ENCODE results near the gene SLMAP. TPM values are rescaled to one million over a fixed set of nuclear protein-coding genes. Genes with fewer than 3 reads are reported as not detected.

The SLMAP gene
- total RNA-seq, 6 donors from 2014 or later: 53.4 to 104 (median 68.4) TPM

DNA sequence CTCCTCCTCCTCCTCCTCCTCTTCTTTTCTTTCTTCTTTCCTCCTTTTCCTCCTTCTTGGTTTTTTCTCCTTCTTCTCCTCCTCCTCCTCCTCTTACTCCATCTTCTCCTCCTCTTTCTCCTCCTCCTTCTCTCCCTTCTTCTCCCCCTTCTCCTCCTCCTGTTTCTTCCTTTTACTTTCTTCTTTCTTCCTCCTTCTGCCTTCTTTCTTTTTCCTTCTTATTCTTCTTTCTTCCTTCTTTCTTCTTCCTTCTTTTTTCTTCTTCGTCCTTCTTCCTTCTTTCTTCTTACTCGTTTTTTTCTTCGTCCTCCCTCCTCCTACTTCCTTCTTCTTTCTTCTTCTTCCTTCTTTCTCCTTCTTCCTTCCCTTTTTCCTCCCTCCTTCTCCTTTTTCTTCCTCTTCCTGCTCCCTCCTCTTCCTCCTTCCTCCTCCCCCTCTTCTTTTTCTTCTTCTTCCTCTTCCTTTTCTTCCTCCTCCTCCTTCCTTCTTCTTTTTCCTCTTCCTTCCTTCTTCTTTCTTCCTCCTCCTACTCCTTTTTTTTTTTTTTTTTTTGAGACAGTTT lies 92.1 kb downstream of the SLMAP start:
- Histone ChIP-seq H3K27me3 (no peaks in the 10 kb centered on the region), H3K4me3 (no peak overlapping the region), H3K27ac (no peak overlapping the region), H3K9me3 (no peaks in the 10 kb centered on the region), H3K36me3 (peaks cover 0 to 9% (median 2%) of the 10 kb centered on the region in 4 donors), H3K4me1 (no peaks in the 10 kb centered on the region)
- TF ChIP-seq POLR2AphosphoS5 (IDR thresholded peaks at IDR 0.05) (no peak), EP300 (IDR thresholded peaks at IDR 0.05) (no peak), POLR2A (IDR thresholded peaks at IDR 0.05) (no peak)
- TF ChIP-seq, protein P1, sequence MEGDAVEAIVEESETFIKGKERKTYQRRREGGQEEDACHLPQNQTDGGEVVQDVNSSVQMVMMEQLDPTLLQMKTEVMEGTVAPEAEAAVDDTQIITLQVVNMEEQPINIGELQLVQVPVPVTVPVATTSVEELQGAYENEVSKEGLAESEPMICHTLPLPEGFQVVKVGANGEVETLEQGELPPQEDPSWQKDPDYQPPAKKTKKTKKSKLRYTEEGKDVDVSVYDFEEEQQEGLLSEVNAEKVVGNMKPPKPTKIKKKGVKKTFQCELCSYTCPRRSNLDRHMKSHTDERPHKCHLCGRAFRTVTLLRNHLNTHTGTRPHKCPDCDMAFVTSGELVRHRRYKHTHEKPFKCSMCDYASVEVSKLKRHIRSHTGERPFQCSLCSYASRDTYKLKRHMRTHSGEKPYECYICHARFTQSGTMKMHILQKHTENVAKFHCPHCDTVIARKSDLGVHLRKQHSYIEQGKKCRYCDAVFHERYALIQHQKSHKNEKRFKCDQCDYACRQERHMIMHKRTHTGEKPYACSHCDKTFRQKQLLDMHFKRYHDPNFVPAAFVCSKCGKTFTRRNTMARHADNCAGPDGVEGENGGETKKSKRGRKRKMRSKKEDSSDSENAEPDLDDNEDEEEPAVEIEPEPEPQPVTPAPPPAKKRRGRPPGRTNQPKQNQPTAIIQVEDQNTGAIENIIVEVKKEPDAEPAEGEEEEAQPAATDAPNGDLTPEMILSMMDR (IDR thresholded peaks at IDR 0.05): no peak
- 71 to 84% methylated on average over 3 of the region's 3 CpGs for WGBS, 2 donors
- ATAC-seq (ENCODE audit: low FRiP score in 2 of 2): no peak
- DNase-seq: no peak

DNA sequence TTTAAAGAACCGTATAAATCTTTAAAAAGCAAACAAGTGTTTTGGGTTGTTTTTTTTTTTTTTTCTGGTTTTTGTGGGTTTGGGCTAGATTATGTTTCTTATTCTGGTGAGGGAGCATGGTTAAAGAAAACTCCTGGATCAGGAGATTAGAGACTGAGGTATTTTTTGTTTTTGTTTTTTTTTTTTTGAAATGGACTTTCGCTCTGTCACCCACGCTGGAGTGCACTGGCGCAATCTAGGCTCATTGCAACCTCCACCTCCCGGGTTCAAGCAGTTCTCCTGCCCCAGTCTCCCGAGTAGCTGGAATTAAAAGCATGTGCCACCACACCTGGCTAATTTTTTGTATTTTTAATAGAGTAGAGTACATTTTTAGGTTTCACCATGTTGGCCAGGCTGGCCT lies 95.2 kb downstream of the SLMAP start:
- Histone ChIP-seq H3K9me3 (no peaks in the 10 kb centered on the region), H3K4me1 (no peaks in the 10 kb centered on the region), H3K36me3 (peaks cover 0 to 16% (median 2%) of the 10 kb centered on the region in 4 donors), H3K4me3 (no peak overlapping the region), H3K27me3 (no peaks in the 10 kb centered on the region), H3K27ac (no peak overlapping the region)
- ATAC-seq (ENCODE audit: low FRiP score in 2 of 2) (no peak), DNase-seq (no peak)
- WGBS, 2 donors: 89 to 97% methylated on average over 6 of the region's 6 CpGs
- TF ChIP-seq POLR2AphosphoS5 (IDR thresholded peaks at IDR 0.05): no peak
- no peak for TF ChIP-seq EP300 (IDR thresholded peaks at IDR 0.05)
- TF ChIP-seq POLR2A (IDR thresholded peaks at IDR 0.05): no peak
- TF ChIP-seq, protein P1 (IDR thresholded peaks at IDR 0.05): no peak

DNA sequence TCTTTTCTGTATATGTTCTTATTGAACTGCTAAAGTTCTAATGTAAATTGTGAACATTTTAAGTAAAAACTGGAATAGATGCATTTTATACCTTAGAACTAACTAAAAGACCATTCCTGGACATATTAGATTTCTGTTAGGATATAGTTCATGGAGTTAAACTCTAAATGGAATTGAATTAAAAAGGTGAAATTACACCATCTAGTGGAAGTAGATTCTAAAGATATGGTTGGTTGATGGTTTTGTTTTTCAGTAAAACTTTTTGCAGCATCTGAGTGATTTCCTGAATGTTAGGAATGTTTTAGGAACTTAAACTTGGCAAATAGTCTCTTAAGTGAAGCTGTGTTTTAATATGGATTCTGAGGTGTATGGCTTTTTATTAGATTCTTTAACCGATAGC lies 96.8 kb downstream of the SLMAP start:
- Histone ChIP-seq H3K4me1 (no peaks in the 10 kb centered on the region), H3K36me3 (peaks cover 0 to 21% (median 4%) of the 10 kb centered on the region in 4 donors), H3K9me3 (no peaks in the 10 kb centered on the region), H3K27ac (no peak overlapping the region), H3K27me3 (no peaks in the 10 kb centered on the region), H3K4me3 (no peak overlapping the region)
- TF ChIP-seq, protein P1 (IDR thresholded peaks at IDR 0.05): peak in 1 of 6 experiments; percentile 8
- no peak for TF ChIP-seq POLR2AphosphoS5 (IDR thresholded peaks at IDR 0.05)
- DNase-seq: no peak
- ATAC-seq (ENCODE audit: low FRiP score in 2 of 2): no peak
- WGBS, 2 donors: 81 to 88% methylated on average over 1 of the region's 1 CpG

DNA sequence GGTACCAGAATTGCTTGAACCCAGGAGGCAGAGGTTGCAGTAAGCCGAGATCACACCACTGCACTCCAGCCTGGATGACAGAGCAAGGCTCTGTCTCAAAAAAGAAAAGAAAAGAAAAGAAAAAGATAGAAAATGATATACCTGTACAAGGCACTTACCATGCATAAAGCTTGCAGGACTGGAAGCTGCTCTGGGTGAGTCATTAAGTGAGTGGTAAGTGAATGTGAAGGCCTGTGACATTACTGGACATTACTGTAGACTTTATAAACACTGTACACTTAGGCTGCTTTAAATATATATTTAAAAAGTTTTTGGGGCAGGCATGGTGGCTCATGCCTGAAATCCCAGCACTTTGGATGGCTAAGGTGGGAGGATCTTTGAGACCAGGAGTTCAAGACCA lies 99.2 kb downstream of the SLMAP start:
- 93 to 95% methylated on average over 1 of the region's 1 CpG for WGBS, 2 donors
- H3K4me3 ChIP-seq: no peak overlapping the region
- H3K27me3 ChIP-seq: no peaks in the 10 kb centered on the region
- no peak overlapping the region for H3K27ac ChIP-seq
- TF ChIP-seq, protein P1 (IDR thresholded peaks at IDR 0.05): no peak
- TF ChIP-seq POLR2A (IDR thresholded peaks at IDR 0.05): no peak
- no peak for TF ChIP-seq EP300 (IDR thresholded peaks at IDR 0.05)
- no peak for TF ChIP-seq POLR2AphosphoS5 (IDR thresholded peaks at IDR 0.05)
- ATAC-seq (ENCODE audit: low FRiP score in 2 of 2): no peak
- no peaks in the 10 kb centered on the region for H3K9me3 ChIP-seq
- no peak for DNase-seq
- H3K36me3 ChIP-seq: peaks cover 3 to 44% (median 13%) of the 10 kb centered on the region in 4 donors
- no peaks in the 10 kb centered on the region for H3K4me1 ChIP-seq

DNA sequence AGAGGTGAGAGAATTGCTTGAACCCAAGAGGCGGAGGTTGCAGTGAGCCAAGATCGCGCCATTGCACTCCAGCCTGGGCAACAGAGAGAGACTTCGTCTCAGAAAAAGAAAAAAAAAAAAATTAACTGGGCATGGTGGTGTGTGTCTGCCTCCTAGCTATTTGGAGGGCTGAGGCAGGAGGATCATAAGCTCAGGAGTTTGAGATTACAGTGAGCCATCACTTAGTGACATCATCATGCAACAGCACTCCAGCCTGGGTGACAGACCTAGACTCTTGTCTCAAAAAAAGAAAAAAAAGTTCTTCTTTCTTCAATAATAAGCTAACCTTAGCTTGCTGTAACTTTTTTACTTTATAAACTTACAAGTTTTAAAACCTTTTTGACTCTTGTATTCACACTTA lies 99.8 kb downstream of the SLMAP start:
- Histone ChIP-seq H3K27me3 (no peaks in the 10 kb centered on the region), H3K4me3 (no peak overlapping the region), H3K36me3 (peaks cover 3 to 45% (median 13%) of the 10 kb centered on the region in 4 donors), H3K4me1 (no peaks in the 10 kb centered on the region), H3K9me3 (no peaks in the 10 kb centered on the region), H3K27ac (no peak overlapping the region)
- TF ChIP-seq POLR2AphosphoS5 (IDR thresholded peaks at IDR 0.05) (no peak), EP300 (IDR thresholded peaks at IDR 0.05) (no peak), POLR2A (IDR thresholded peaks at IDR 0.05) (no peak)
- TF ChIP-seq, protein P1 (IDR thresholded peaks at IDR 0.05): no peak
- DNase-seq (no peak), ATAC-seq (ENCODE audit: low FRiP score in 2 of 2) (no peak)
- WGBS, 2 donors: 92 to 93% methylated on average over 4 of the region's 4 CpGs

Data from upper lobe of left lung (tissue), 6 donors.